Activated CD8-positive, alpha-beta memory T cell treated with anti-CD3 and anti-CD28 coated beads for 48 hours (primary cell): ENCODE measurements around the gene CCND1.

Experiments used
- DNase-seq, 3 experiments: peaks; one replicate each; pipeline ENCODE4 v3.0.0-alpha.2; 2020; ENCODE audit warnings: low read depth in 2 of 3, low spot score in 2 of 3

The CCND1 gene

GRCh38 chr11:69664901-69665300 is 23.9 kb downstream of the CCND1 start:
- DNase-seq: no peak

GRCh38 chr11:69665669-69666068 is 24.7 kb downstream of the CCND1 start:
- DNase-seq: no peak

GRCh38 chr11:69666261-69666660 is 25.3 kb downstream of the CCND1 start:
- no peak for DNase-seq

- DNase-seq: no peak
Observed at GRCh38 chr11:69666752-69667536, 26.0 kb downstream of the CCND1 start.

GRCh38 chr11:69667619-69668604 is 27.0 kb downstream of the CCND1 start:
- DNase-seq: no peak

- DNase-seq: no peak
Observed at GRCh38 chr11:69669486-69669885, 28.5 kb downstream of the CCND1 start.

- peak; percentile 31 to 43 (median 39) for DNase-seq
Observed at GRCh38 chr11:69670158-69670845, 29.3 kb downstream of the CCND1 start.

- no peak for DNase-seq
Observed at GRCh38 chr11:69671734-69672465, 30.9 kb downstream of the CCND1 start.

- no peak for DNase-seq
Observed at GRCh38 chr11:69674267-69674885, 33.4 kb downstream of the CCND1 start.

- peak; percentile 91 to 95 (median 94) for DNase-seq
Observed at GRCh38 chr11:69674886-69675714, 34.1 kb downstream of the CCND1 start, which contains the start of gene LTO1. TSS of gene LTO1 (minus strand) at chr11:69675353. CDS start at chr11:69675239, 114 bp downstream.

- no peak for DNase-seq
Observed at GRCh38 chr11:69677749-69678148, 36.8 kb downstream of the CCND1 start.

- no peak for DNase-seq
Observed at GRCh38 chr11:69680688-69681087, 39.7 kb downstream of the CCND1 start.

- no peak for DNase-seq
Observed at GRCh38 chr11:69682221-69682620, 41.3 kb downstream of the CCND1 start.

GRCh38 chr11:69682681-69683326 is 41.8 kb downstream of the CCND1 start:
- no peak for DNase-seq

- no peak for DNase-seq
Observed at GRCh38 chr11:69683764-69684333, 42.9 kb downstream of the CCND1 start.

GRCh38 chr11:69684651-69685050 is 43.7 kb downstream of the CCND1 start:
- no peak for DNase-seq

GRCh38 chr11:69685348-69685747 is 44.4 kb downstream of the CCND1 start:
- no peak for DNase-seq

- no peak for DNase-seq
Observed at GRCh38 chr11:69686452-69686851, 45.5 kb downstream of the CCND1 start.
